K562 treated with DMSO at 1 percent for 12 hours (cell line): ENCODE data around the gene PROK2. TPM values are rescaled to one million over a fixed set of nuclear protein-coding genes. Genes with fewer than 3 reads are reported as not detected.

Experiments
- total RNA-seq: library from RNA; unstranded; fragments of 300-600 nt; gene quantifications from 2 replicates; pipeline ENCODE4 v1.2.3, GENCODE V29; 2022; ENCODE audit not compliant: insufficient read depth

Gene PROK2
- total RNA-seq: not detected in 2 replicates

GRCh38 chr3:71784914-71785531 is at the start of gene PROK2:
PROK2 (minus strand) TSS chr3:71785148; CDS start chr3:71785052, 96 bp downstream.

GRCh38 chr3:71753701-71754609 is 31.0 kb downstream of the PROK2 start, which contains the start of gene GPR27:
GPR27 (plus strand) TSS chr3:71753855; CDS start chr3:71754050, 195 bp downstream.

GRCh38 chr3:71725271-71725991 is 59.5 kb downstream of the PROK2 start, which contains the start of gene EIF4E3:
EIF4E3 (minus strand) TSS chr3:71725402; CDS start chr3:71725367, 35 bp downstream.

Other genes with a start within 250 kb of the PROK2 start
- gene FOXP1, start 201.4 kb downstream of the PROK2 start, total RNA-seq: 5.3 and 10.9 TPM in 2 replicates
- gene EIF4E3, start 59.7 kb downstream of the PROK2 start, total RNA-seq: 2.3 and 4.6 TPM in 2 replicates
- gene GPR27, start 31.3 kb downstream of the PROK2 start, total RNA-seq: not detected in 2 replicates